Mesenchymal stem cell (in vitro differentiated cells and primary cell): Measurements from ENCODE around the gene NPHS1.

Experiments
- DNase-seq: peaks from one replicate; pipeline ENCODE4 v3.0.0-alpha.2; 2013
- H2AFZ ChIP-seq: one replicate; pipeline ENCODE4 v1.6.1; 2013; ENCODE audit warnings: low read depth, mild to moderate bottlenecking, control low read depth, inconsistent platforms, low read length, moderate library complexity
- H2AK5ac ChIP-seq: 2 replicates; pipeline ENCODE4 v1.6.1; 2013; ENCODE audit warnings: low read length, moderate library complexity, mild to moderate bottlenecking, inconsistent platforms; ENCODE audit not compliant: severe bottlenecking
- H2BK120ac ChIP-seq: one replicate; pipeline ENCODE4 v1.6.1; 2013; ENCODE audit warnings: low read depth, mild to moderate bottlenecking, inconsistent platforms, low read length, moderate library complexity
- H2BK12ac ChIP-seq, 2 experiments: one replicate each; pipeline ENCODE4 v1.6.1; 2013; ENCODE audit warnings: inconsistent platforms in 2 of 2, low read length in 2 of 2, mild to moderate bottlenecking in 2 of 2, moderate library complexity in 2 of 2, control low read depth in 1 of 2
- H2BK15ac ChIP-seq: one replicate; pipeline ENCODE4 v1.6.1; 2013; ENCODE audit warnings: mild to moderate bottlenecking, low read depth, inconsistent platforms; ENCODE audit not compliant: poor library complexity, severe bottlenecking
- H2BK5ac ChIP-seq: 2 replicates; pipeline ENCODE4 v1.6.1; 2013; ENCODE audit warnings: low read depth, mild to moderate bottlenecking, low read length, control low read depth, inconsistent platforms; ENCODE audit not compliant: poor library complexity, severe bottlenecking
- H3K14ac ChIP-seq, 2 experiments: one replicate each; pipeline ENCODE4 v1.6.1; 2013; ENCODE audit warnings: inconsistent platforms in 2 of 2, low read length in 2 of 2, control low read depth in 1 of 2, mild to moderate bottlenecking in 1 of 2, moderate library complexity in 1 of 2
- H3K18ac ChIP-seq, 2 experiments: one replicate each; pipeline ENCODE4 v1.6.1; 2013; ENCODE audit warnings: inconsistent platforms in 2 of 2, low read length in 2 of 2, control low read depth in 1 of 2, low read depth in 1 of 2, mild to moderate bottlenecking in 1 of 2
- H3K23ac ChIP-seq, 2 experiments: one replicate each; pipeline ENCODE4 v1.6.1; 2013; ENCODE audit warnings: inconsistent platforms in 2 of 2, low read length in 2 of 2, mild to moderate bottlenecking in 2 of 2, moderate library complexity in 2 of 2, control low read depth in 1 of 2
- H3K27ac ChIP-seq: 2 replicates; pipeline ENCODE4 v1.5.1; 2013; ENCODE audit warnings: mild to moderate bottlenecking, moderate library complexity, low read length, control low read depth, inconsistent platforms; ENCODE audit not compliant: poor library complexity, severe bottlenecking
- H3K27me3 ChIP-seq, 2 experiments: 2 replicates each; pipeline versions ENCODE4 v1.6.1 to v1.7.0; 2013; ENCODE audit warnings: low read length in 2 of 2, mild to moderate bottlenecking in 2 of 2, moderate library complexity in 2 of 2, control low read depth in 1 of 2, inconsistent platforms in 1 of 2; ENCODE audit not compliant: control insufficient read depth in 1 of 2, insufficient read depth in 1 of 2
- H3K36me3 ChIP-seq, 2 experiments: 2 replicates each; pipeline versions ENCODE4 v1.6.1 to v1.7.0; 2013; ENCODE audit warnings: low read length in 2 of 2, control low read depth in 1 of 2, inconsistent platforms in 1 of 2, low read depth in 1 of 2, mild to moderate bottlenecking in 1 of 2; ENCODE audit not compliant: insufficient read depth in 2 of 2, control insufficient read depth in 1 of 2
- H3K4ac ChIP-seq, 2 experiments: one replicate each; pipeline ENCODE4 v1.6.1; 2013; ENCODE audit warnings: inconsistent platforms in 2 of 2, low read length in 2 of 2, mild to moderate bottlenecking in 2 of 2, moderate library complexity in 2 of 2, control low read depth in 1 of 2, low read depth in 1 of 2
- H3K4me1 ChIP-seq: 2 replicates; pipeline ENCODE4 v1.6.1; 2013; ENCODE audit warnings: low read depth, low read length, control low read depth; ENCODE audit not compliant: control insufficient read depth, insufficient read depth
- H3K4me2 ChIP-seq: 2 replicates; pipeline ENCODE4 v1.6.1; 2013; ENCODE audit warnings: low read length, mild to moderate bottlenecking, inconsistent platforms; ENCODE audit not compliant: poor library complexity, severe bottlenecking
- H3K4me3 ChIP-seq, 2 experiments: 2 replicates each; pipeline versions ENCODE4 v1.5.1 to v1.7.0; 2013; ENCODE audit warnings: low read length in 2 of 2, mild to moderate bottlenecking in 2 of 2, control low read depth in 1 of 2, low read depth in 1 of 2; ENCODE audit not compliant: insufficient read depth in 1 of 2
- H3K79me1 ChIP-seq: replicated peaks from 2 replicates; pipeline ENCODE4 v1.6.1; 2013; ENCODE audit warnings: mild to moderate bottlenecking, control low read depth, low read length, inconsistent platforms; ENCODE audit not compliant: poor library complexity, severe bottlenecking
- H3K9ac ChIP-seq: 2 replicates; pipeline ENCODE4 v1.7.0; 2013; ENCODE audit warnings: mild to moderate bottlenecking, low read length, moderate library complexity
- H3K9me3 ChIP-seq: 2 replicates; pipeline ENCODE4 v1.7.0; 2013; ENCODE audit warnings: mild to moderate bottlenecking, low read length; ENCODE audit not compliant: control insufficient read depth
- H4K8ac ChIP-seq: one replicate; pipeline ENCODE4 v1.6.1; 2013; ENCODE audit warnings: inconsistent platforms, mild to moderate bottlenecking, low read length, moderate library complexity
- H4K91ac ChIP-seq: one replicate; pipeline ENCODE4 v1.6.1; 2013; ENCODE audit warnings: mild to moderate bottlenecking, low read length, inconsistent platforms
- WGBS: methylation state at CpG from one replicate; pipeline ENCODE4 v1.1.7; 2013; ENCODE audit warnings: mixed read lengths; 5-methylcytosine and 5-hydroxymethylcytosine counted together

The NPHS1 gene

GRCh38 chr19:35846038-35846668 lies 6.2 kb downstream of the NPHS1 start:
- Histone ChIP-seq H4K91ac (no peak overlapping the region), H3K9ac (no peak overlapping the region), H2BK5ac (no peak overlapping the region), H3K27ac (no peak overlapping the region), H3K14ac (no peak overlapping the region), H2BK120ac (no peak overlapping the region), H2BK12ac (no peak overlapping the region), H3K79me1 (no peaks in the 10 kb centered on the region), H3K18ac (no peak overlapping the region), H2AFZ (no peak overlapping the region), H3K4me1 (peaks cover 15% of the 10 kb centered on the region), H3K23ac (no peak overlapping the region), H2BK15ac (no peak overlapping the region), H3K4me2 (no peak overlapping the region), H3K4me3 (no peak overlapping the region), H3K27me3 (peaks cover 86 to 88% of the 10 kb centered on the region in 2 experiments), H3K36me3 (no peaks in the 10 kb centered on the region), H2AK5ac (no peak overlapping the region), H4K8ac (no peak overlapping the region), H3K4ac (no peak overlapping the region), H3K9me3 (peaks cover 20% of the 10 kb centered on the region)
- 12% methylated on average over 26 of the region's 26 CpGs for WGBS
- DNase-seq: peak; percentile 8

GRCh38 chr19:35845215-35846037 lies 6.9 kb downstream of the NPHS1 start:
- H4K91ac ChIP-seq: no peak overlapping the region
- H3K18ac ChIP-seq: no peak overlapping the region
- no peak overlapping the region for H2BK5ac ChIP-seq
- H4K8ac ChIP-seq: no peak overlapping the region
- H3K4me1 ChIP-seq: peaks cover 15% of the 10 kb centered on the region
- H3K9ac ChIP-seq: no peak overlapping the region
- H3K4ac ChIP-seq: no peak overlapping the region
- 8% methylated on average over 49 of the region's 63 CpGs for WGBS
- no peak overlapping the region for H2BK15ac ChIP-seq
- H3K23ac ChIP-seq: peak overlapping the region in 1 of 2 experiments; percentile 9
- peaks cover 20% of the 10 kb centered on the region for H3K9me3 ChIP-seq
- H3K14ac ChIP-seq: no peak overlapping the region
- no peak overlapping the region for H2AFZ ChIP-seq
- H2BK120ac ChIP-seq: no peak overlapping the region
- peak overlapping the region in 1 of 2 experiments; percentile 41 for H3K4me3 ChIP-seq
- H2AK5ac ChIP-seq: no peak overlapping the region
- peaks cover 79 to 81% of the 10 kb centered on the region in 2 experiments for H3K27me3 ChIP-seq
- DNase-seq: peak; percentile 8
- H3K79me1 ChIP-seq: no peaks in the 10 kb centered on the region
- H2BK12ac ChIP-seq: no peak overlapping the region
- no peak overlapping the region for H3K27ac ChIP-seq
- H3K4me2 ChIP-seq: no peak overlapping the region
- H3K36me3 ChIP-seq: no peaks in the 10 kb centered on the region

- H3K9ac ChIP-seq: no peak overlapping the region
- no peak overlapping the region for H3K27ac ChIP-seq
- H3K4me1 ChIP-seq: peaks cover 15% of the 10 kb centered on the region
- WGBS: 75% methylated on average over 16 of the region's 16 CpGs
- no peak overlapping the region for H3K4me2 ChIP-seq
- no peaks in the 10 kb centered on the region for H3K79me1 ChIP-seq
- peaks cover 71 to 75% of the 10 kb centered on the region in 2 experiments for H3K27me3 ChIP-seq
- no peak overlapping the region for H2AFZ ChIP-seq
- no peak for DNase-seq
- no peak overlapping the region for H2BK12ac ChIP-seq
- peaks cover 20% of the 10 kb centered on the region for H3K9me3 ChIP-seq
- H2BK120ac ChIP-seq: no peak overlapping the region
- H3K23ac ChIP-seq: no peak overlapping the region
- no peak overlapping the region for H2BK5ac ChIP-seq
- no peak overlapping the region for H3K4ac ChIP-seq
- H2BK15ac ChIP-seq: no peak overlapping the region
- peak overlapping the region in 1 of 2 experiments; percentile 41 for H3K4me3 ChIP-seq
- H3K36me3 ChIP-seq: no peaks in the 10 kb centered on the region
- H4K8ac ChIP-seq: no peak overlapping the region
- H3K18ac ChIP-seq: no peak overlapping the region
- H4K91ac ChIP-seq: no peak overlapping the region
- H2AK5ac ChIP-seq: no peak overlapping the region
- no peak overlapping the region for H3K14ac ChIP-seq
These were observed 7.7 kb downstream of the NPHS1 start for GRCh38 chr19:35844482-35845214.
